Measurements from ENCODE around the gene ANK2. TPM values are rescaled to one million over a fixed set of nuclear protein-coding genes. Genes with fewer than 3 reads are reported as not detected.

Gene ANK2
- 64.9 TPM for polyA plus RNA-seq (2013, experiment 1 of 4)
- 114 TPM for polyA plus RNA-seq (2013, experiment 2 of 4)
- 40.2 TPM for polyA plus RNA-seq (2013, experiment 3 of 4)
- polyA plus RNA-seq (2013, experiment 4 of 4): 44.3 TPM

- Histone ChIP-seq H3K36me3 (ENCODE audit: control insufficient read depth, insufficient read depth, low read length) (no peaks in the 10 kb centered on the region), H3K27me3 (ENCODE audit: control insufficient read depth, insufficient read depth, low read length, poor library complexity, severe bottlenecking) (no peaks in the 10 kb centered on the region), H3K9me3 (ENCODE audit: control insufficient read depth, low read length) (no peaks in the 10 kb centered on the region), H3K27ac (ENCODE audit: insufficient read depth, low read depth, low read length, poor library complexity, severe bottlenecking) (peak within 1 kb of the TSS; percentile 41), H3K4me1 (ENCODE audit: control insufficient read depth, insufficient read depth, low read length) (peaks cover 10% of the 10 kb centered on the region), H3K4me3 (ENCODE audit: insufficient read depth, low read depth, low read length) (peak within 1 kb of the TSS; percentile 45)
- 40 to 42% methylated on average over 20 of the region's 20 CpGs for WGBS, 2 experiments
Measured at GRCh38 chr4:113049421-113050370, at the start of gene ANK2. Gene ANK2, plus strand, starts transcription at chr4:113049653. Its CDS starts 76 bp downstream, at chr4:113049729.

- Histone ChIP-seq H3K36me3 (ENCODE audit: control insufficient read depth, insufficient read depth, low read length) (no peaks in the 10 kb centered on the region), H3K4me1 (ENCODE audit: control insufficient read depth, insufficient read depth, low read length) (no peaks in the 10 kb centered on the region), H3K9me3 (ENCODE audit: control insufficient read depth, low read length) (no peaks in the 10 kb centered on the region), H3K4me3 (ENCODE audit: insufficient read depth, low read depth, low read length) (no peak overlapping the region), H3K27me3 (ENCODE audit: control insufficient read depth, insufficient read depth, low read length, poor library complexity, severe bottlenecking) (no peaks in the 10 kb centered on the region), H3K27ac (ENCODE audit: insufficient read depth, low read depth, low read length, poor library complexity, severe bottlenecking) (no peak overlapping the region)
- WGBS, 2 experiments: 100% methylated on average over 1 to 2 of the region's 2 CpGs
Measured at GRCh38 chr4:113003841-113004240, 45.6 kb upstream of the ANK2 start.

- 93 to 100% methylated on average over 4 of the region's 4 CpGs for WGBS, 2 experiments
- H3K9me3 ChIP-seq (ENCODE audit: control insufficient read depth, low read length): no peaks in the 10 kb centered on the region
- no peak overlapping the region for H3K27ac ChIP-seq (ENCODE audit: insufficient read depth, low read depth, low read length, poor library complexity, severe bottlenecking)
- no peak overlapping the region for H3K4me3 ChIP-seq (ENCODE audit: insufficient read depth, low read depth, low read length)
- no peaks in the 10 kb centered on the region for H3K4me1 ChIP-seq (ENCODE audit: control insufficient read depth, insufficient read depth, low read length)
- no peaks in the 10 kb centered on the region for H3K27me3 ChIP-seq (ENCODE audit: control insufficient read depth, insufficient read depth, low read length, poor library complexity, severe bottlenecking)
- H3K36me3 ChIP-seq (ENCODE audit: control insufficient read depth, insufficient read depth, low read length): no peaks in the 10 kb centered on the region
Measured at GRCh38 chr4:113004655-113005054, 44.8 kb upstream of the ANK2 start.

GRCh38 chr4:113006632-113007031 lies 42.8 kb upstream of the ANK2 start:
- Histone ChIP-seq H3K27me3 (ENCODE audit: control insufficient read depth, insufficient read depth, low read length, poor library complexity, severe bottlenecking) (no peaks in the 10 kb centered on the region), H3K27ac (ENCODE audit: insufficient read depth, low read depth, low read length, poor library complexity, severe bottlenecking) (no peak overlapping the region), H3K4me3 (ENCODE audit: insufficient read depth, low read depth, low read length) (no peak overlapping the region), H3K9me3 (ENCODE audit: control insufficient read depth, low read length) (no peaks in the 10 kb centered on the region), H3K4me1 (ENCODE audit: control insufficient read depth, insufficient read depth, low read length) (no peaks in the 10 kb centered on the region), H3K36me3 (ENCODE audit: control insufficient read depth, insufficient read depth, low read length) (no peaks in the 10 kb centered on the region)
- 100% methylated on average over 1 of the region's 1 CpG for WGBS, 2 experiments

GRCh38 chr4:113007151-113007550 lies 42.3 kb upstream of the ANK2 start:
- Histone ChIP-seq H3K4me1 (ENCODE audit: control insufficient read depth, insufficient read depth, low read length) (no peaks in the 10 kb centered on the region), H3K36me3 (ENCODE audit: control insufficient read depth, insufficient read depth, low read length) (no peaks in the 10 kb centered on the region), H3K4me3 (ENCODE audit: insufficient read depth, low read depth, low read length) (no peak overlapping the region), H3K27me3 (ENCODE audit: control insufficient read depth, insufficient read depth, low read length, poor library complexity, severe bottlenecking) (no peaks in the 10 kb centered on the region), H3K9me3 (ENCODE audit: control insufficient read depth, low read length) (no peaks in the 10 kb centered on the region), H3K27ac (ENCODE audit: insufficient read depth, low read depth, low read length, poor library complexity, severe bottlenecking) (no peak overlapping the region)
- 91 to 95% methylated on average over 5 of the region's 5 CpGs for WGBS, 2 experiments

- Histone ChIP-seq H3K4me1 (ENCODE audit: control insufficient read depth, insufficient read depth, low read length) (no peaks in the 10 kb centered on the region), H3K36me3 (ENCODE audit: control insufficient read depth, insufficient read depth, low read length) (no peaks in the 10 kb centered on the region), H3K9me3 (ENCODE audit: control insufficient read depth, low read length) (no peaks in the 10 kb centered on the region), H3K4me3 (ENCODE audit: insufficient read depth, low read depth, low read length) (no peak overlapping the region), H3K27me3 (ENCODE audit: control insufficient read depth, insufficient read depth, low read length, poor library complexity, severe bottlenecking) (no peaks in the 10 kb centered on the region), H3K27ac (ENCODE audit: insufficient read depth, low read depth, low read length, poor library complexity, severe bottlenecking) (no peak overlapping the region)
Measured at GRCh38 chr4:113008135-113008534, 41.3 kb upstream of the ANK2 start.

- Histone ChIP-seq H3K4me3 (ENCODE audit: insufficient read depth, low read depth, low read length) (no peak overlapping the region), H3K27me3 (ENCODE audit: control insufficient read depth, insufficient read depth, low read length, poor library complexity, severe bottlenecking) (no peaks in the 10 kb centered on the region), H3K36me3 (ENCODE audit: control insufficient read depth, insufficient read depth, low read length) (no peaks in the 10 kb centered on the region), H3K27ac (ENCODE audit: insufficient read depth, low read depth, low read length, poor library complexity, severe bottlenecking) (no peak overlapping the region), H3K4me1 (ENCODE audit: control insufficient read depth, insufficient read depth, low read length) (no peaks in the 10 kb centered on the region), H3K9me3 (ENCODE audit: control insufficient read depth, low read length) (no peaks in the 10 kb centered on the region)
- WGBS, 2 experiments: 73 to 90% methylated on average over 1 to 2 of the region's 2 CpGs
Measured at GRCh38 chr4:113008716-113009115, 40.7 kb upstream of the ANK2 start.

- H3K4me3 ChIP-seq (ENCODE audit: insufficient read depth, low read depth, low read length): no peak overlapping the region
- H3K27ac ChIP-seq (ENCODE audit: insufficient read depth, low read depth, low read length, poor library complexity, severe bottlenecking): no peak overlapping the region
- no peaks in the 10 kb centered on the region for H3K4me1 ChIP-seq (ENCODE audit: control insufficient read depth, insufficient read depth, low read length)
- WGBS, 2 experiments: 95 to 100% methylated on average over 1 to 2 of the region's 2 CpGs
- H3K27me3 ChIP-seq (ENCODE audit: control insufficient read depth, insufficient read depth, low read length, poor library complexity, severe bottlenecking): no peaks in the 10 kb centered on the region
- H3K36me3 ChIP-seq (ENCODE audit: control insufficient read depth, insufficient read depth, low read length): no peaks in the 10 kb centered on the region
- H3K9me3 ChIP-seq (ENCODE audit: control insufficient read depth, low read length): no peaks in the 10 kb centered on the region
Measured at GRCh38 chr4:113009461-113009860, 40.0 kb upstream of the ANK2 start.

- Histone ChIP-seq H3K9me3 (ENCODE audit: control insufficient read depth, low read length) (no peaks in the 10 kb centered on the region), H3K27me3 (ENCODE audit: control insufficient read depth, insufficient read depth, low read length, poor library complexity, severe bottlenecking) (no peaks in the 10 kb centered on the region), H3K4me1 (ENCODE audit: control insufficient read depth, insufficient read depth, low read length) (no peaks in the 10 kb centered on the region), H3K36me3 (ENCODE audit: control insufficient read depth, insufficient read depth, low read length) (no peaks in the 10 kb centered on the region), H3K4me3 (ENCODE audit: insufficient read depth, low read depth, low read length) (no peak overlapping the region), H3K27ac (ENCODE audit: insufficient read depth, low read depth, low read length, poor library complexity, severe bottlenecking) (no peak overlapping the region)
- WGBS, 2 experiments: 91 to 93% methylated on average over 3 to 4 of the region's 4 CpGs
Measured at GRCh38 chr4:113012122-113012725, 37.2 kb upstream of the ANK2 start.

GRCh38 chr4:113012786-113013185 lies 36.7 kb upstream of the ANK2 start:
- 93 to 98% methylated on average over 2 to 4 of the region's 4 CpGs for WGBS, 2 experiments
- Histone ChIP-seq H3K9me3 (ENCODE audit: control insufficient read depth, low read length) (no peaks in the 10 kb centered on the region), H3K27ac (ENCODE audit: insufficient read depth, low read depth, low read length, poor library complexity, severe bottlenecking) (no peak overlapping the region), H3K27me3 (ENCODE audit: control insufficient read depth, insufficient read depth, low read length, poor library complexity, severe bottlenecking) (no peaks in the 10 kb centered on the region), H3K4me3 (ENCODE audit: insufficient read depth, low read depth, low read length) (no peak overlapping the region), H3K36me3 (ENCODE audit: control insufficient read depth, insufficient read depth, low read length) (no peaks in the 10 kb centered on the region), H3K4me1 (ENCODE audit: control insufficient read depth, insufficient read depth, low read length) (no peaks in the 10 kb centered on the region)

Measured in ectodermal cell (in vitro differentiated cells).